Astrocyte of the hippocampus (primary cell): ENCODE measurements around the gene AUTS2.

Experiments
- DNase-seq: peaks from one replicate; pipeline ENCODE4 v3.0.0; 2011; ENCODE audit warnings: low read depth, low spot score

AUTS2 gene

DNA sequence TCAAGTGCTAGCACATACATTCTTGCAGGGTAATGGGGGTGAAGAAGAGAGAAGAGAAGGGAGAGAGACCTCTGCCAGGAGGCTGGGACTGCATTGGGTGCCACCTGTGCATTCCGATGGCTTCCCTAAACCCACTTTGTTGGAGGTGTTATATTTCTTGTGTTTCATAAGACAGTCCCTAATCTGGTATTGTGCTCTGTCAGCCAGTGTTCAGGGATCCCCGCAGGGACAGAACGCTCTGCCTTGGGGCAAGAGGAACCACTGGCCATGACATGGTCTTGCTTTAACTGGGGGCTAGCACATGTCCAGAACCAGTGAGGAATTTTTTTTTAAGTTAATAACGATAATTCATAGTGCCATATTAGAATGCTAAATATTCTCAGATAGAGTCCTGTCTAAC, 1168.4 kb downstream of the AUTS2 start:
- DNase-seq: no peak

GRCh38 chr7:70770154-70770553, 1171.9 kb downstream of the AUTS2 start:
- no peak for DNase-seq

GRCh38 chr7:70771451-70771850, 1173.2 kb downstream of the AUTS2 start:
- peak; percentile 40 for DNase-seq

- no peak for DNase-seq
Observed at GRCh38 chr7:70772891-70773290, 1174.6 kb downstream of the AUTS2 start.

DNA sequence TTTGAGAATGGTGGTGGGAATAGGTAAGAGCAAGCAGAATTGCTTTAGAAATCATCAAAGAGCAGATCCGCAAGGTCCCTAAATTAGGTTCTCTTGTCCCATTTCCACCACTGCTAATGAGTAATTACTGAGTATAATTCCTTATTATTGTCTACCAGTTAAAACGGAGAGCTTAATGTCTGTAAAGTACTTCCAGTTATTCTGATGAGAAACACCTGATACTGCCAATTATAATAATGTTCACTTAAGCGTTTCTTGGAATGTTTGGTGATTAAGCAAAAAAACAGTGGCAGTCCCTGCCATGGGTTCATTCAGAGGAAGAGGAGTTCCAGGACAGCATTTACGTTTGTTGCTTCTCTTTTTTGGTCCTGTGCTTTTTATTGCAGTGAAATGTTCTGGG, 1175.1 kb downstream of the AUTS2 start:
- DNase-seq: no peak

DNA sequence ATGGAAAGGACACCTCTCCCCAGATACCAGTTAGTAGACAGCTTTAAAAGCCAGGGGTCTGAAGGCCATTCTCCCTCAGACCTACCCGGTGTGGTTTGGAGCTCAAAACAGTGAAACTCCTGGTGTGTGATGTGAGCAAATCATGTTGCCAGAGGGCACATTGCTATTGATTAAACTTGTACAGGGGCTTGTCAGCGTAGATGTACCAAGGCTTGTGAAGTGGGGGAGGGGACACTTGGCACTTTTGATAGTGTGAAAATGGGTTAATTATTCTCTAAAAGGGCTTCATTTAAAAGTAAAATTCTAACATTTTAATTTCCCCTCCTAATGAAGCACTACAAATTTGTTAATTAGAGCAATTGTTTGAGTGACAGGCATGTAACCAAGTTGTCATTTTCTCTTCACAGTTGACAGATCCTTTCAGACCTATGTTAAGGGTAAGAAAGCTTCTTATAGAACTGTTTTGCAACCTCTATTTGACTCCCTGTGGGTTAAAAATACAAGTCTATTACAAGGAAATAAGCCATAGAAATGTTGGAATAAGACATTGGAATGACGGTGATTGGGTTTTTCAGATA, 1176.8 kb downstream of the AUTS2 start:
- DNase-seq: no peak

GRCh38 chr7:70775570-70776156, 1177.4 kb downstream of the AUTS2 start:
- peak; percentile 26 for DNase-seq

GRCh38 chr7:70776627-70777101, 1178.4 kb downstream of the AUTS2 start:
- DNase-seq: peak; percentile 88

GRCh38 chr7:70777251-70777650, 1179.0 kb downstream of the AUTS2 start:
- DNase-seq: no peak

DNA sequence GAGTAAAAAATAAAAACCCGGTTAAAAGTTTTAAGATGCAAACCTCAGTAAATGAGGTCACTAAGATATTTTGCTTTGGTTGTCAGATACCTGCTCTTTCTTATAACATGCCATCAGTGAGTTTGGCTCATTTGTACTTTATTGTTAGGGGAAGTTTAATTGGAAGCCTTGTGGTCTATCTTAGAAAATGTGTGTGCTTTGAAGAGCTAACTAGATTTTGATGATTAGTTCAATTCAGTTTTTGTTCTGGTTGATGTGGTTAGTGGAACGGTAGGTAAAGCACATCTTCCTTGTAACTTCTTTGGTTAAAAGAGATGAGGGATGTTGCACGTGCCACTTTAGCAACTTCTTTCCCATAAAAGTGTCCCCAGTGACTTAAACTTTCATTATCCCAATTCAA, 1180.3 kb downstream of the AUTS2 start:
- no peak for DNase-seq

DNA sequence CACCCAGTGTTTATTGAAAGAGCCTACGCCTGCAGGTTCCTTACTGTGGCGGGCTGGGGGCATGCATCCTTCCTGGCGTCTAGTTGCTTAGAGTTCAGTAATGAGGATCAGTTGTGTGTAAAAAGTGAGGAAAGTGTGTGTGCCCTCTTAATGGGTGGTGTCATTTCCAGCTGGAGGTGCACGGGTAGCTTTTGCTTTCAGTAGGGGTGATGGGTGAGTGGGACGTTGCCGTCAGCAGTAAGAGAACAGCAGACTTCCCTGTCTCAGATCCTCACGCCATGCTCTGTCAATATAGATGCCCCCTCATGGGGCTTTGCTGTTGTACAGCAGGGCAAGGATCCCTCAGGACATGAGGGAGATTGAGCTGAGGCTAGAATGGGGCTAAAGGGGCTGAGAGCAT, 1181.0 kb downstream of the AUTS2 start:
- DNase-seq: no peak

GRCh38 chr7:70781922-70782311, 1183.6 kb downstream of the AUTS2 start:
- no peak for DNase-seq

- no peak for DNase-seq
Observed at GRCh38 chr7:70782796-70783195, 1184.5 kb downstream of the AUTS2 start.

DNA sequence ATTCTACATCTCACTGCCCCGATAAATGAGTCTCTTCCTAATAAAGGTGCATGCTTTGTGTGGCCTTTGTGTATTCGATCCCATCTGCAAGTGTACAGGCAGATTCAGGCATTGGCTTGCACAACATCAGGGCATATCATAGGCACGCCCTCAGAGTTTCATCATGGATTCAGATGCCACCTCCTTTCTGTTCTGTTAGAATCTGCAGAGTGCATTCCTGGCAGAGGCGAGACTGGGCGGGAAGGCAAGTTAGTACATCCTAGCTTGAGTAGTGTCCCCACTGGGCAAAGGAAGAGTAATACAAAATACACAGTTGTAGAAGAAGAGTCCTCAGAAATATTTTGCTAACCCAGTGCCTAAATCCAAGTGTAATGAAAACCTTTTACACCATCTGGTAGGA, 1187.2 kb downstream of the AUTS2 start:
- no peak for DNase-seq

GRCh38 chr7:70786076-70786475, 1187.8 kb downstream of the AUTS2 start:
- no peak for DNase-seq

- DNase-seq: no peak
Observed at GRCh38 chr7:70787286-70787685, 1189.0 kb downstream of the AUTS2 start.

GRCh38 chr7:70787771-70788170, 1189.5 kb downstream of the AUTS2 start:
- no peak for DNase-seq

DNA sequence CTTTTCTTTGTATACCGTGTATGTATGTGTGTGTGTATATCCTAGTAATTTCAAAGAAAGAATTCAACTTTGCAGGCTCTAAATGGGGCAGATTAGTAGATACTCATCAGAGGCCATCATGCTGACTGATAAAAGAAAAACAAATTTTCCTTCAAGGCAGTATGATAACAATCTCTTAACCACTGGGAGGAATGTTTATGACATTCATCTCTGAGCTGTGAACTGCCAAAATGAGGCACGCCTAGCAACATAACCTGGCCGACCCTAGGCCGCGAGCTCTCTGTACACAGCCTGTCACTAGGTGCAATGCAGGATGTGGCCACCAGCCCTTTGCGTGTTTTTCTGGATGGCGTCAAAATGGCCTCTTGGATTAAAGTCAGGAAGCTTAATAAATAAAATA, 1190.0 kb downstream of the AUTS2 start:
- no peak for DNase-seq

- DNase-seq: no peak
Observed at GRCh38 chr7:70789481-70790214, 1191.4 kb downstream of the AUTS2 start.

DNA sequence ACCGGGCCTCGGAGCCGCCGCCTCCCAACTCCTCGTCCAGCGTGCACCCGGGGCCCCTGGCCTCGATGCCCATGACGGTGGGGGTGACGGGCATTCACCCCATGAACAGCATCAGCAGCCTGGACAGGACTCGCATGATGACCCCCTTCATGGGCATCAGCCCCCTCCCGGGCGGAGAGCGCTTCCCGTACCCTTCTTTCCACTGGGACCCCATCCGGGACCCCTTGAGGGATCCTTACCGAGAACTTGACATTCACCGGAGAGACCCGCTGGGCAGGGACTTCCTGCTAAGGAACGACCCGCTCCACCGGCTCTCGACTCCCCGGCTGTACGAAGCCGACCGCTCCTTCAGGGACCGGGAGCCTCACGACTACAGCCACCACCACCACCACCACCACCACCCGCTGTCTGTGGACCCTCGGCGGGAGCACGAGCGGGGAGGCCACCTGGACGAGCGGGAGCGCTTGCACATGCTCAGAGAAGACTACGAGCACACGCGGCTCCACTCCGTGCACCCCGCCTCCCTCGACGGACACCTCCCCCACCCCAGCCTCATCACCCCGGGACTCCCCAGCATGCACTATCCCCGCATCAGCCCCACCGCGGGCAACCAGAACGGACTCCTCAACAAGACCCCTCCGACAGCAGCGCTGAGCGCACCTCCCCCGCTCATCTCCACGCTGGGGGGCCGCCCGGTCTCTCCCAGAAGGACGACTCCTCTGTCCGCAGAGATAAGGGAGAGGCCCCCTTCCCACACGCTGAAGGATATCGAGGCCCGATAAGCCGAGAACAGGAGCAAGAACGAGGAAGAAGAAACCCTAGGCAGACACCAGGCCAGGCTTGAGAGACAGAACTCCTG, 1192.2 kb downstream of the AUTS2 start:
- DNase-seq: no peak

- DNase-seq: peak; percentile 30
Observed at GRCh38 chr7:70791341-70791740, 1193.1 kb downstream of the AUTS2 start.

- no peak for DNase-seq
Observed at GRCh38 chr7:70793060-70793459, 1194.8 kb downstream of the AUTS2 start.
